HG03432 (cell line): ENCODE data around the gene MROH9.

ENCODE experiments used
- ATAC-seq: cut with Tn5 transposase; IDR thresholded peaks from one replicate; pipeline ENCODE4 v1.9.1; 2021; ENCODE audit warnings: mild to moderate bottlenecking, moderate library complexity; ENCODE audit not compliant: unreplicated experiment

The MROH9 gene

GRCh38 chr1:171081314-171081753, 146.0 kb downstream of the MROH9 start:
- ATAC-seq, result no peak

- no peak for ATAC-seq
Observed at GRCh38 chr1:171081763-171082201, 146.4 kb downstream of the MROH9 start.

GRCh38 chr1:171082606-171083005, 147.3 kb downstream of the MROH9 start:
- ATAC-seq, result no peak

- no peak for ATAC-seq
Observed at GRCh38 chr1:171083222-171083621, 147.9 kb downstream of the MROH9 start.

- ATAC-seq, result no peak
Observed at GRCh38 chr1:171084091-171084490, 148.8 kb downstream of the MROH9 start.

- no peak for ATAC-seq
Observed at GRCh38 chr1:171084870-171085269, 149.5 kb downstream of the MROH9 start.

GRCh38 chr1:171087896-171088295, 152.6 kb downstream of the MROH9 start:
- ATAC-seq, result no peak

GRCh38 chr1:171090604-171091003, 155.3 kb downstream of the MROH9 start, which contains the start of gene FMO3:
Gene FMO3 (plus strand): TSS chr1:171090905. CDS start chr1:171092659, 1,754 bp downstream.
- ATAC-seq, result no peak

- no peak for ATAC-seq
Observed at GRCh38 chr1:171103862-171104261, 168.5 kb downstream of the MROH9 start.

- no peak for ATAC-seq
Observed at GRCh38 chr1:171107262-171107940, 172.1 kb downstream of the MROH9 start.

- no peak for ATAC-seq
Observed at GRCh38 chr1:171107969-171108368, 172.6 kb downstream of the MROH9 start.

- no peak for ATAC-seq
Observed at GRCh38 chr1:171109966-171110365, 174.6 kb downstream of the MROH9 start.

GRCh38 chr1:171110621-171111326, 175.4 kb downstream of the MROH9 start:
- ATAC-seq, result no peak

- no peak for ATAC-seq
Observed at GRCh38 chr1:171112119-171112518, 176.8 kb downstream of the MROH9 start.

- ATAC-seq, result no peak
Observed at GRCh38 chr1:171113382-171113781, 178.0 kb downstream of the MROH9 start.
